GM18507 (cell line): ENCODE results near the gene SAXO2.
"Not testable (repeated sequence)": the region's sequence is repeated elsewhere in the genome, so short reads cannot be mapped to it uniquely, and the experiment has no call there.

ENCODE experiments used
- DNase-seq: peaks from one replicate; pipeline ENCODE4 v3.0.0; 2011; ENCODE audit warnings: low read depth; ENCODE audit not compliant: insufficient read length; ENCODE audit errors: extremely low spot score
- FAIRE-seq: peaks from 2 replicates; lab custom pipeline; 2011; peaks lifted over from hg19 to GRCh38; lab: Jason Lieb, UNC

The SAXO2 gene

GRCh38 chr15:82327372-82327771 is 64.8 kb downstream of the SAXO2 start:
- DNase-seq, FAIRE-seq: not testable (repeated sequence)

GRCh38 chr15:82329039-82329438 is 66.4 kb downstream of the SAXO2 start:
- FAIRE-seq, DNase-seq: not testable (repeated sequence)

GRCh38 chr15:82330921-82331320 is 68.3 kb downstream of the SAXO2 start:
- not testable (repeated sequence) for FAIRE-seq, DNase-seq

- not testable (repeated sequence) for FAIRE-seq, DNase-seq
These were observed 69.1 kb downstream of the SAXO2 start for GRCh38 chr15:82331576-82332304.

GRCh38 chr15:82332711-82333602 is 70.3 kb downstream of the SAXO2 start:
- not testable (repeated sequence) for DNase-seq, FAIRE-seq

- not testable (repeated sequence) for DNase-seq, FAIRE-seq
These were observed 71.3 kb downstream of the SAXO2 start for GRCh38 chr15:82333603-82334553.
